GM12801 (cell line): ENCODE measurements around the gene NTM.

Experiments
- TF ChIP-seq, protein P1 (sequence below): IDR thresholded peaks from one replicate; pipeline ENCODE4 v1.5.1; 2011; ENCODE audit warnings: control low read depth; ENCODE audit not compliant: insufficient read length; ENCODE audit errors: extremely low read depth

Gene NTM

DNA sequence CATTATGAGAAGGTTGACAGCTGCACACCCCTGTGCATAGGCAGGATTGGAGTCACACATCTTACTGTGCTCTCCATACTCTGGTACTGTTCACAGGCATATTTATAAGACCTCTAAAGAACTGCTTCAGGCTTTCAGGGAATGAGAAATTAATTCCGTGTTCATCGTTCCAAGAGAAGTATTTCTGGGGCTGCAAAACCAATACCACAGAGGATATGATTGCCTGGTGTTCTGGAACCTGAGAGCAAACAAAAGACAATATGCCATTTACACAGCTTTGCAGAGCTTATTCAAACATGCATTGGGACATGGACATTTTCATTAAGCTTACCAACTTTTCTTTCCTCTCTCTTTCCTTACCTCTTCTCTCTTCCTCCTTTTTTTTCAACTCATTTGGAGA is 388.7 kb downstream of the NTM start:
- TF ChIP-seq, protein P1, sequence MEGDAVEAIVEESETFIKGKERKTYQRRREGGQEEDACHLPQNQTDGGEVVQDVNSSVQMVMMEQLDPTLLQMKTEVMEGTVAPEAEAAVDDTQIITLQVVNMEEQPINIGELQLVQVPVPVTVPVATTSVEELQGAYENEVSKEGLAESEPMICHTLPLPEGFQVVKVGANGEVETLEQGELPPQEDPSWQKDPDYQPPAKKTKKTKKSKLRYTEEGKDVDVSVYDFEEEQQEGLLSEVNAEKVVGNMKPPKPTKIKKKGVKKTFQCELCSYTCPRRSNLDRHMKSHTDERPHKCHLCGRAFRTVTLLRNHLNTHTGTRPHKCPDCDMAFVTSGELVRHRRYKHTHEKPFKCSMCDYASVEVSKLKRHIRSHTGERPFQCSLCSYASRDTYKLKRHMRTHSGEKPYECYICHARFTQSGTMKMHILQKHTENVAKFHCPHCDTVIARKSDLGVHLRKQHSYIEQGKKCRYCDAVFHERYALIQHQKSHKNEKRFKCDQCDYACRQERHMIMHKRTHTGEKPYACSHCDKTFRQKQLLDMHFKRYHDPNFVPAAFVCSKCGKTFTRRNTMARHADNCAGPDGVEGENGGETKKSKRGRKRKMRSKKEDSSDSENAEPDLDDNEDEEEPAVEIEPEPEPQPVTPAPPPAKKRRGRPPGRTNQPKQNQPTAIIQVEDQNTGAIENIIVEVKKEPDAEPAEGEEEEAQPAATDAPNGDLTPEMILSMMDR, result no peak

DNA sequence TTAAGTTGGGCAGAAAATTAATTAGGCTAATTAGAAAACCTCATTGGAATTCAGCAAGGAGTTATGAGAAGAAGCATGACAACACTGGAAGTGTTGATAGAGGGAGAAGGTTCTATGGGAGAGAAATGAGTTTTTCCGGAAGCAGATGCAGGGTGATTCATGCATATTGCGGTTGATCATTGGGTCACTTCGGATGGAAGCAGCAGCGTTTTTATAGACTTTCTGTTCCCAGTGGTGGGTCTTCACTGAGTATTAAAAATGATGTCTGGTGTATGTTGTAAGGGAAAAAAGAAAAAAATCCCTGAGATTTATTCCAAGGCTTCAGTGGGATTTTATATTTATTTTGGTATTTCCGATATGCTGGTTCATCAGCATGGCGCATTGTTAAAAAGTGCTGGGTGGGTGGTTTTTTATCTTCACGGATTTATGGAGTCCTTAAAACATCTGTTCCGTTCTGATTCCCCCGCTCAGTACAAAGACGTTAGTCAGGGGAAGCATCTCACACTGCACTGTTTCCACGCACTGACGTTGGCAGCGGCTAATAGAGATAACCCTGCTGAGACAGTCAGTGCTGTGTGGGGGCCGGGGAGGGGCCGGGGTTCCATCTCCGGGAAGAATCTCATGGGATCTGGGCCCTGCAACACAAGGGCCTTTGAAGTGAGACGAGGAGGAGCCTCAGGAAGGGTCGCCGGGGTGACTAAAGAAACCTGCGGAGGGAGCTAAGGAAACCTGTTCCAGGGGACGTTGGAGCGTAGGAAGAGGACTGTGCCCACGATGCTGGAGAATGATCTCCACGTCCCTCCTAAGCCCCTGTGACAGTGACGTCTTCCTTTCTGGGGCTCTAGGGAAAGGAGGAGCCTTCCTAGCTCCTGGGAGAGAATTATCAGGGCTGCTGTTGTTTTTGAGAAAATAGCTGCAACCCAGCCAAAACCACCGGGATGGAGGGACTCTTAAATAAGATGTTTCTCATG is 390.0 kb downstream of the NTM start:
- TF ChIP-seq, protein P1, result no peak

DNA sequence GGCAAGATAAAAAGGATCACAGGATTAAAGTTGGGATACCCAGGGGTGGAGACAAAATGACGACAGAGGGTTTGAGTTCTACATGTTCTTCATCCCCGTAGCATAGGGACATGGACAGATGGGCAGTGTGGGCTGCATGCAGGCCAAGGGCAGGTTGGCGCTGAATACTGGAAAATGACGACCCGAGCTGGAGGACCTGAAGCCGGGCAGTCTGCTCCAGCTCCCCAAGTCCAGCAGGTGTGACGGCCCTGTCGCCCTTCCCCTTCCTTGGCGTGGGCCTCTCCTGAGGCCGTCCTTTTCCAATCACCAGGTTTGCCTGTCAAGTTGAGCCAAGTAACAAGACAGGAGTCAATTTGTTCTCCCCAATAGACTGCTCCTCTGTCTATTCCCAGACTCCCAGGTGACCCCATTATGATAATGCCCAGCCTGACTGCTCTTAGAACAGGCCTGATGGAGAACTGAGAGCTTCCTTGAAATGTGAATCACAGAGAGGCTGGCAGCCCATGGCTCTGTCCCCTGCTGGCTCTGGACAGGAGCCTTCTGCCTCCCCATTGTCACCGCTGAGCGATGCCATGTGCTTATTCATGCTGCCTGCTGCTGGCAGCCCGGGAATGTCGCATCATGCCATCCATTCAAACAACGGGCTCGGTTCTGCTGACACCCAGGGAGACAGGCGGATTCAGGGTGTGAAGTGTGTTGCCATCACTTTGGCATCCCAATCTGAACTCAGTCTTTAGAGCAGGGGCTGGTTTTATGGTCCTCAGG is 392.1 kb downstream of the NTM start:
- TF ChIP-seq, protein P1, result no peak

DNA sequence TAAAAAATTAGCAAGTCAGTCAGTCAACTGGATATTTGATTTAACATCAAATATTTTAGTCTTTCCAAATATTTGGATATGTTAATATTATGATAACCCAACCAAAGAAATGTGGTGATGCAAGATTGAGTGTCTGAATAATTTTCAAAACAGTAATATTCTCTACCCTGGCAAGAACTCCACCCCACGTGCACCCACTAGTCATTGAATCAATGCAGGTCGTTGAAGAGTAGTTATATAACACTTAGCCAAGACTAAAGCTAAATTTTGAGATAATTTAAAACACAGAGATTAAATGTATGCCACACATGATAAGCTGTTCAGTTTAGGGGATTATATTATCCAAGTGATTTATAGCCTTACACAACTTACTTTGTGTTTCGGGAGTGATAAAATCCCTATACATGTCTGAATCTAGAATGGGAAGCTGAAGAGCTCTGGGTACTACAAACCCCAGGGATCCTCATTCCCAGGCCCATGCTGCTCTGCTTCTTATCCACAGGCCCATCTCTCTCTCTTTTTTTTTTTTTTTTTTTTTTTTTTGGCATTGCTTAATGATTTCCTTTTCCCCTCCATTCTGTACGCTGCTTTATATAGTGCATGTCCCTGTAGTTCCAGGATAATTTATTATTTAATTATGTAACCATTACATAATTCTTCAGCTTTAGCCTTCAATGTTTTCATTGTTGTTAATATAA is 392.9 kb downstream of the NTM start:
- TF ChIP-seq, protein P1, result no peak

DNA sequence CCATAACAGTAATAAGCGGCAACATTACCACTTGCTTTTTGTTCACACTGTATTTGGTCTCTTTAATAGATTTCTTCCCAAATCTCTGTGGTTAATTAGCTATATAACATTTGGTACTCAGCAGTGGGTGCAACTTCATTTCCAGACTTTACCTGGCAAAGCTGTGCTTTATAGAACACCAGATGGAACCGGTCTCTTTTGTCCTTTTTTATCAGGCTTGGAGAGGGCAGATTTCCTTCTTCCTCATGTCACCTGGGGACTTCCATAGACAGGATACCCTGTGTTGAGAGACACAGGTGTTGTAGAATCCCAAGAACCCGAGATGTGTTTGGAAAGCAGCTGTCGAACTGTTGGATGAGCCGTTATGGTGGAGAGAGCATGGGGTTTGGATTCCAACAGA is 393.7 kb downstream of the NTM start:
- TF ChIP-seq, protein P1, result no peak

DNA sequence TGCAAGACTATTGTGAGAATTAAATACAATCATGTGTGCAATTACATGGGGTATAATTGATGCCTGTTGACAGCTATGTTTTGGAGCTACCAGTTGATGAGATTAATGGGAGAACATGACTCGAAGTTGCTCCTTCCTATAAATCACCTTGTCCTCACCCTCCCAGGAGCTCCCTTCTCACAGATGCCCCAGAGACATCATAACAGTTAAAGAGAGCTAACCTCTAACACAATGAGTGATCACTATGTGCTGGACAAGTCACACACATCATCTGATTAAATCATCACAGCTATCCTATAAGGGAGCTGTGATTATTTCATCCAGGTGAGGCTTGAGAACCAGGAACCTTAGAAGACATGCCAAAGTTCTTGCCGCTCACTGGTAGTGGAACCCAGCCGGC is 394.2 kb downstream of the NTM start:
- TF ChIP-seq, protein P1, result no peak

DNA sequence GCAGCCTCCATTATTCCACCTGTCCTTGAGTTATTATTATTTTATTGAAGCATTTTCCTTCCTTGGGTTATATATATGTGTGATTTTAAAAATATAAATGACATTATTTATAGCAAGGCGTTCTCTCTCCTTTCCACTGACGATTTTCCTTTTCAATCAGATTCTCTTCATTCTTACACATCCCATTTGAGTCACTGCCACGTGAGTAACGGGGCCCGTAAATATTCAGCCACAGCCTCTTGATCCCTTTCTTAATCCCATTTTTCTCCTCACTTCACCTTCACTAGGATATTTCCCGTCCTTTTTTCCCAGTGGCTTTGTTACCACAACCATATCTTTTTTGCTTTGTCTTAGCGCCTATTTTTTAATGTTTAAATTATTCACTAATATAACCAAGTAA is 396.2 kb downstream of the NTM start:
- TF ChIP-seq, protein P1, result no peak
